SK-N-SH treated with all-trans-retinoic acid at 6 μM for 48 hours (cell line): ENCODE measurements around the gene RIMS4.

Experiments used
- ATAC-seq: fragments of 200-7000 bp; cut with Tn5 transposase; 3 replicates; pipeline ENCODE4 v1.9.1; 2020; ENCODE audit warnings: mild to moderate bottlenecking, moderate library complexity
- ARNTL ChIP-seq: fragments of 450-650 bp; formaldehyde crosslinking; IDR thresholded peaks from 2 replicates; pipeline ENCODE4 v1.5.0; 2020; ENCODE audit warnings: low read depth, mild to moderate bottlenecking, moderate library complexity, borderline replicate concordance
- CSDC2 ChIP-seq: fragments of 250-450 bp; sonication (Bioruptor Pico); IDR thresholded peaks from 2 replicates; pipeline ENCODE4 v1.5.0; 2020; ENCODE audit warnings: mild to moderate bottlenecking, moderate library complexity
- CSRNP3 ChIP-seq: fragments of 250-450 bp; sonication (Bioruptor Pico); IDR thresholded peaks from 2 replicates; pipeline ENCODE4 v1.5.1; 2021; ENCODE audit warnings: mild to moderate bottlenecking, moderate library complexity
- ESRRG ChIP-seq: fragments of 250-450 bp; sonication (Bioruptor Pico); IDR thresholded peaks from 2 replicates; pipeline ENCODE4 v1.6.1; 2021; ENCODE audit warnings: mild to moderate bottlenecking
- ISL1 ChIP-seq: fragments of 250-450 bp; sonication (Bioruptor Pico); IDR thresholded peaks from 2 replicates; pipeline ENCODE4 v2.1.2; 2022; ENCODE audit warnings: mild to moderate bottlenecking, moderate library complexity
- RARB ChIP-seq: fragments of 250-450 bp; sonication (Bioruptor Pico); IDR thresholded peaks from 2 replicates; pipeline ENCODE4 v1.8.0; 2021; ENCODE audit warnings: mild to moderate bottlenecking, moderate library complexity
- TCF4 ChIP-seq: fragments of 250-450 bp; sonication (Bioruptor Pico); IDR thresholded peaks from 2 replicates; pipeline ENCODE4 v1.8.0; 2021; ENCODE audit warnings: mild to moderate bottlenecking, moderate library complexity, borderline replicate concordance
- TOX ChIP-seq: fragments of 250-450 bp; sonication (Bioruptor Pico); IDR thresholded peaks from 2 replicates; pipeline ENCODE4 v1.8.0; 2021; ENCODE audit warnings: mild to moderate bottlenecking, moderate library complexity, borderline replicate concordance
- ZC3H10 ChIP-seq: fragments of 250-450 bp; sonication (Bioruptor Pico); IDR thresholded peaks from 2 replicates; pipeline ENCODE4 v1.5.1; 2021; ENCODE audit warnings: mild to moderate bottlenecking, moderate library complexity
- ZFP3 ChIP-seq: fragments of 250-450 bp; sonication (Bioruptor Pico); IDR thresholded peaks from 2 replicates; pipeline ENCODE4 v1.5.0; 2020; ENCODE audit warnings: mild to moderate bottlenecking, moderate library complexity
- ZNF565 ChIP-seq: fragments of 450-650 bp; formaldehyde crosslinking; conservative IDR thresholded peaks from 2 replicates; pipeline ENCODE4 v1.5.0; 2020; ENCODE audit warnings: low read depth, mild to moderate bottlenecking, moderate library complexity
- ZNF70 ChIP-seq: fragments of 450-650 bp; formaldehyde crosslinking; IDR thresholded peaks from 2 replicates; pipeline ENCODE4 v1.5.0; 2020; ENCODE audit warnings: mild to moderate bottlenecking, moderate library complexity
- ZNF8 ChIP-seq: fragments of 450-650 bp; formaldehyde crosslinking; IDR thresholded peaks from 2 replicates; pipeline ENCODE4 v1.5.0; 2020; ENCODE audit warnings: mild to moderate bottlenecking, moderate library complexity
- TF ChIP-seq, protein P1 (sequence below): fragments of 250-450 bp; sonication (Bioruptor Pico); IDR thresholded peaks from 2 replicates; pipeline ENCODE4 v1.8.0; 2021; ENCODE audit warnings: low read depth, mild to moderate bottlenecking, moderate library complexity, borderline replicate concordance
- TF ChIP-seq, protein P2 (sequence below): fragments of 250-450 bp; sonication (Bioruptor Pico); IDR thresholded peaks from 2 replicates; pipeline ENCODE4 v1.5.0; 2020; ENCODE audit warnings: mild to moderate bottlenecking, moderate library complexity

RIMS4 gene

DNA sequence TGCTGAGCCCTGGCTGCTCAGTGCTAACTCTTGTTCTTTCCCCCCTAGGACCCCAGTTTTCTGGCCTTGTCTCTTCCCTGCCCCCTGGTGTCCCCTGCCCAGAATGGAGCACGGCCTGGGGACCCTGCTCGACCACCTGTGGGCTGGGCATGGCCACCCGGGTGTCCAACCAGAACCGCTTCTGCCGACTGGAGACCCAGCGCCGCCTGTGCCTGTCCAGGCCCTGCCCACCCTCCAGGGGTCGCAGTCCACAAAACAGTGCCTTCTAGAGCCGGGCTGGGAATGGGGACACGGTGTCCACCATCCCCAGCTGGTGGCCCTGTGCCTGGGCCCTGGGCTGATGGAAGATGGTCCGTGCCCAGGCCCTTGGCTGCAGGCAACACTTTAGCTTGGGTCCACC is 83.3 kb downstream of the RIMS4 start:
- no peak for TF ChIP-seq ARNTL (CRISPR knock-in tag)
- TF ChIP-seq ISL1 (CRISPR knock-in tag), result no peak
- no peak for TF ChIP-seq ZNF70 (CRISPR knock-in tag)
- no peak for TF ChIP-seq TCF4 (CRISPR knock-in tag)
- no peak for TF ChIP-seq ZC3H10 (CRISPR knock-in tag)
- TF ChIP-seq, protein P1, sequence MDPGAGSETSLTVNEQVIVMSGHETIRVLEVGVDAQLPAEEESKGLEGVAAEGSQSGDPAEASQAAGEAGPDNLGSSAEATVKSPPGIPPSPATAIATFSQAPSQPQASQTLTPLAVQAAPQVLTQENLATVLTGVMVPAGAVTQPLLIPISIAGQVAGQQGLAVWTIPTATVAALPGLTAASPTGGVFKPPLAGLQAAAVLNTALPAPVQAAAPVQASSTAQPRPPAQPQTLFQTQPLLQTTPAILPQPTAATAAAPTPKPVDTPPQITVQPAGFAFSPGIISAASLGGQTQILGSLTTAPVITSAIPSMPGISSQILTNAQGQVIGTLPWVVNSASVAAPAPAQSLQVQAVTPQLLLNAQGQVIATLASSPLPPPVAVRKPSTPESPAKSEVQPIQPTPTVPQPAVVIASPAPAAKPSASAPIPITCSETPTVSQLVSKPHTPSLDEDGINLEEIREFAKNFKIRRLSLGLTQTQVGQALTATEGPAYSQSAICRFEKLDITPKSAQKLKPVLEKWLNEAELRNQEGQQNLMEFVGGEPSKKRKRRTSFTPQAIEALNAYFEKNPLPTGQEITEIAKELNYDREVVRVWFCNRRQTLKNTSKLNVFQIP (CRISPR knock-in tag), result no peak
- no peak for TF ChIP-seq ZNF8 (CRISPR knock-in tag)
- no peak for TF ChIP-seq ESRRG (CRISPR knock-in tag)
- no peak for TF ChIP-seq RARB (CRISPR knock-in tag)
- no peak for TF ChIP-seq CSDC2
- TF ChIP-seq, all 23 proteins: peak for 0
- ATAC-seq, result no peak

DNA sequence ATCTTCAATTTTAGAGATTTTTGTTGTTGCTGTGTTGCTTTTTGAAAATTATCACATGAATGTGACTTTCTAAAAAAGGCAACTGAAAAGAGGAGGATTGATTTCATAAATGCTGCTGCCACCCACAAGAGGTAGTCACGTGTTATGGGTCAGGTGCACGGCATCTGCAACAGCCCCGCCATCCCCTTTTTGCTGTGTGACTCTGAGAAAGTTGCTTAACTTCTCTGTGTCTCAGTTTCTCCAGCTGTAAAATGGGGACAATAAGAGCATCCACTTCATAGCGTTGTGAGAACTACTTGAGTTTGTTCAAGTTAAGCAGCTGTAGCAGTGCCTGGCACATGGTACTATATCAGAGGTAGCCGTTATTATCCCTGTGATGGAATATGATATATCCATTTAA is 84.5 kb downstream of the RIMS4 start:
- no peak for TF ChIP-seq CSRNP3 (CRISPR knock-in tag)
- TF ChIP-seq, protein P2, sequence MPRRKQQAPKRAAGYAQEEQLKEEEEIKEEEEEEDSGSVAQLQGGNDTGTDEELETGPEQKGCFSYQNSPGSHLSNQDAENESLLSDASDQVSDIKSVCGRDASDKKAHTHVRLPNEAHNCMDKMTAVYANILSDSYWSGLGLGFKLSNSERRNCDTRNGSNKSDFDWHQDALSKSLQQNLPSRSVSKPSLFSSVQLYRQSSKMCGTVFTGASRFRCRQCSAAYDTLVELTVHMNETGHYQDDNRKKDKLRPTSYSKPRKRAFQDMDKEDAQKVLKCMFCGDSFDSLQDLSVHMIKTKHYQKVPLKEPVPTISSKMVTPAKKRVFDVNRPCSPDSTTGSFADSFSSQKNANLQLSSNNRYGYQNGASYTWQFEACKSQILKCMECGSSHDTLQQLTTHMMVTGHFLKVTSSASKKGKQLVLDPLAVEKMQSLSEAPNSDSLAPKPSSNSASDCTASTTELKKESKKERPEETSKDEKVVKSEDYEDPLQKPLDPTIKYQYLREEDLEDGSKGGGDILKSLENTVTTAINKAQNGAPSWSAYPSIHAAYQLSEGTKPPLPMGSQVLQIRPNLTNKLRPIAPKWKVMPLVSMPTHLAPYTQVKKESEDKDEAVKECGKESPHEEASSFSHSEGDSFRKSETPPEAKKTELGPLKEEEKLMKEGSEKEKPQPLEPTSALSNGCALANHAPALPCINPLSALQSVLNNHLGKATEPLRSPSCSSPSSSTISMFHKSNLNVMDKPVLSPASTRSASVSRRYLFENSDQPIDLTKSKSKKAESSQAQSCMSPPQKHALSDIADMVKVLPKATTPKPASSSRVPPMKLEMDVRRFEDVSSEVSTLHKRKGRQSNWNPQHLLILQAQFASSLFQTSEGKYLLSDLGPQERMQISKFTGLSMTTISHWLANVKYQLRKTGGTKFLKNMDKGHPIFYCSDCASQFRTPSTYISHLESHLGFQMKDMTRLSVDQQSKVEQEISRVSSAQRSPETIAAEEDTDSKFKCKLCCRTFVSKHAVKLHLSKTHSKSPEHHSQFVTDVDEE (CRISPR knock-in tag), result no peak
- no peak for TF ChIP-seq ZNF565 (CRISPR knock-in tag)
- no peak for TF ChIP-seq ZFP3

DNA sequence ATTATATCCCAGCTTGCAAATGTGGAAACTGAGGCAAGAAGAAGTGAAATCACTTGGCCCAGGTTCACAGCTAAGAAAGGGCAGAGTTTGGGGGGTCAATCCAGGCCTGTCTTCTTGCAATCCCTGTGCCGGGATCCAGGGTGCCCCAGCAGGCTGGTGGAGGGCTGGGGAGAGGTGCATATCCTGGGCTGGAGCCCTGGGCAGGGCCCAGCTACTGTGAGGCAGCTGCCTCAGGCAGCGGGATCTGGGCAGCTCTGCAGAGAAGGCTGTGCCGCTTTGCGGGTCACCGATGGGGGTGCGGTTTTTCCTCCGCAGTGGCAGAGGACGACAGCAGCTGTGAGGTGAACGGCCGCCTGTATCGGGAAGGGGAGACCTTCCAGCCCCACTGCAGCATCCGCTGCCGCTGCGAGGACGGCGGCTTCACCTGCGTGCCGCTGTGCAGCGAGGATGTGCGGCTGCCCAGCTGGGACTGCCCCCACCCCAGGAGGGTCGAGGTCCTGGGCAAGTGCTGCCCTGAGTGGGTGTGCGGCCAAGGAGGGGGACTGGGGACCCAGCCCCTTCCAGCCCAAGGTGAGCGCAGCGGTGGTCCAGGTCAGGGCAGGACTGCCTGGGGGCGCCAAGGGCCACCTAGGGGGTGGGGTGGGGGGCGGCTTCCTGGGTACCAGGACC is 85.8 kb downstream of the RIMS4 start:
- ATAC-seq, result no peak
- TF ChIP-seq, protein P2 (CRISPR knock-in tag), result no peak
- no peak for TF ChIP-seq CSRNP3 (CRISPR knock-in tag)

More for the DNA sequence above, 84.5 kb downstream of the RIMS4 start:
- no peak for ATAC-seq

- ATAC-seq, result no peak
- TF ChIP-seq, protein P1 (CRISPR knock-in tag), result no peak
- TF ChIP-seq TOX (CRISPR knock-in tag), result no peak
- TF ChIP-seq ISL1 (CRISPR knock-in tag), result no peak
- TF ChIP-seq ZFP3, result no peak
Observed at GRCh38 chr20:44723798-44724362, 86.5 kb downstream of the RIMS4 start.
